GM21528 (cell line): ENCODE measurements around the gene RPUSD3.
"Not testable (repeated sequence)": the region's sequence is repeated elsewhere in the genome, so short reads cannot be mapped to it uniquely, and the experiment has no call there.

Experiments used
- ATAC-seq: cut with Tn5 transposase; IDR thresholded peaks from one replicate; pipeline ENCODE4 v1.9.1; 2021; ENCODE audit warnings: mild to moderate bottlenecking, moderate library complexity; ENCODE audit not compliant: unreplicated experiment, low FRiP score

Gene RPUSD3

DNA sequence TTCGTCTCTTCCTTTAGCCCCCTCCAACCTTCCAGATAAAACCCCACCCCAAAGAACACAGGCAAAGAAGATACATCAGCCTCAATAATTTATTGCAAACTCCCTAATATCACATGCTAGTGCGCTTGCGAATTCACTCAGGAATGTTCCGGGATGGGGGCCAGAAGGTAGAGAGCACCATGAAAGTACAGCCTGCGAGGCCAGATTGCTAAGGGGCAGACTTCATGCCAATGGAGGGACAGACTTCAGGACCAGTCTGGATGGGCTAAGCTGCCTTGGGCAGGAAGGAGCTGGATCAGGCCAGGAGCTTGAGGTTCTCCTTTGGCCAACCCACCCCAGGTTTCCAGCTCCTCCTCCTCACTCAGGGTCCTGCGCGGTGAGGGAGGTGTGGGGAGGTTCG lies 22.8 kb upstream of the RPUSD3 start:
- ATAC-seq = no peak

DNA sequence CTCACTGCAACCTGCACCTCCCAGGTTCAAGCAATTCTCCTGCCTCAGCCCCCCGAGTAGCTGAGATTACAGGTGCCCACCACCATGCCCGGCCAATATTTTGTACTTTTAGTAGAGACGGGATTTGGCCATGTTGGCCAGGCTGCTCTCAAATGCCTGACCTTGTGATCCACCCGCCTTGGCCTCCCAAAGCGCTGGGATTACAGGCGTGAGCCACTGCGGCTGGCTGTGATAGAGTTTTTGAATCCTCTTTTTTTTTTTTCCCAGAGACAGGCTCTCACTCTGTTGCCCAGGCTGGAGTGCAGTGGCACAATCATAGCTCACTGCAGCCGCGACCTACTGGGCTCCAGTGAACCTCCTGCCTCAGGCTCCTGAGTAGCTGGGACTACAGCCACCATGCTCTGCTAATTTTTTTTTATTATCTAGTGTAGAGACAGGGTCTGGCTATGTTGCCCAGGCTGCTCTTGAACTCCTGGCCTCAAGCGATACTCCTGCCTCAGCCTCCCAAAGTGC lies 21.4 kb upstream of the RPUSD3 start:
- ATAC-seq = not testable (repeated sequence)

GRCh38 chr3:9864200-9864927 lies 20.6 kb upstream of the RPUSD3 start:
- no peak for ATAC-seq

- no peak for ATAC-seq
These were observed 19.4 kb upstream of the RPUSD3 start for GRCh38 chr3:9863058-9863772.

DNA sequence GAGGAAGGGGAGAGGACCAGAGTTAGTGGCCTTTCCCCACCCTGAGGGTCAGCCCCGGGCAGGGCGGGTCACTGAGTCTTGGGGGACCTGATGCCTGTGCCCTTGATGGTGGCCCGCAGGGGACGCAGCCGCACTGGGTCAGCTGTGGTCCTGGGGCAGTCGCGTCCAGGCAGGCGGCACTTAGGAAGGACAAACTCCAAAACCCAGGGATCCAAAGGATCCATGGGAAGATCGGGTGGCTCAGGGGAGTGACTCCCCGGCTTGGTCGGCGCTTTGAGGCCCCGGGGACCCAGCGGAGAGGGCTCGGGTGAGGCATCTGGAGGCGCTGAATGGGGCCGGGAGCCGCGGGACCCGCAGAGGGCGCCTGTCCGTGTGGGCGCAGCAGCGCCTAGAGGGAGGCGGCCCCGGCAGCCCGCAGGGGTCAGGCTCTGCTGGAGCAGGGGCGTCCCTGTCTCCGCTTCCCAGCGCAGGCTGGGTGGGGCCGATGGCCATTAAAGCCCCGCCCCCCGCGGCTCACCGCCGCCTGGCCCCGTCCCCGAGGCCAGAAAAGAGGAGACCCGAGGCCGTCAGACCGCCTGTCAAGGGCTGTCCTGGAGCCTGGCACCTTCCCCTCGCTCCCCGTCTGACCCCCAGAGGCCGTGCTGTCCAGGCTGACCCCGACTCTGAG lies 18.7 kb upstream of the RPUSD3 start:
- no peak for ATAC-seq

DNA sequence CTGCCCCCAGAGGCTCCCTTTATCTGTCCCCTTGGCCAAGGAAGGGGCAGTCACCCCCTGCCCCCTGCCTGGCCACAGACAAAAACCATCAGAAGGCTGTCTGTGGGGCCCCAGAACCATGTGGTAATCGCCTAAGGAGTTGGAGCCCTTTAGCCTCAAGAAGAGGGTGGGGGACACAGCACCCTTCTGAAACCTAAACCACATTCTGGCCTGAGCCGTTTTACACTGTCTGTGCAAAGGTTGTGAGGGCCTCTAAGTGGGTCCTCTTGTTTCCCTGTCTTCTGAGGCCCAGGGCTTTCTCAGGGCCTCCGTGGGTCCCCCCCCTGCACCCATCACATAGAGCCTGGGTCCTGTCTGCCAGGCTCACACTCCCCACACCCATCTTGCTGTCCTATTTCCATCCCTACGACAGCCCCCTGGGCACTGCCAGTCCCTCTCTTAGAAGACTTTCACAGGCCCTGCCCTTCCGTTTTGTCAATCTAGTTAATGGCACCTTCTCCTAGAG lies 17.9 kb upstream of the RPUSD3 start:
- no peak for ATAC-seq

DNA sequence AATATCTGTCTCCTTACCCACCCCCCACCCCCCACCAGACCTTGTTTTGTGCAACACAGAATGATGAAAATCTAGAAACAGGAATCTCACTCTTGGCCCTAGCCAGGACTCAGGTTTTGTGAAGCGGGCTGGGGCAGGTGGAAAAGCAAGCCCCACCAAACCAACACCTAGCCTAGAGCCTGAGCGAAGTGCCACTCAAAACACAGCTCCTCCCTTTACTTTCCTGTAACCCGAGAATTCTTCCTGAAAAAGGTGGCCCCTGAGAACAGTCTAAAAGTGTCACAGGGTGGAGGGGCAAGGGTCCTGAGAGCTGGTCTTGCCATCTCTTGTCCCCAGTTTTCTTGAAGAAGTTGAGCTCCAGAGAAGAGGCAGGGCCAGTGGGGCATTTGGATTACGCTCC lies 17.4 kb upstream of the RPUSD3 start:
- no peak for ATAC-seq

DNA sequence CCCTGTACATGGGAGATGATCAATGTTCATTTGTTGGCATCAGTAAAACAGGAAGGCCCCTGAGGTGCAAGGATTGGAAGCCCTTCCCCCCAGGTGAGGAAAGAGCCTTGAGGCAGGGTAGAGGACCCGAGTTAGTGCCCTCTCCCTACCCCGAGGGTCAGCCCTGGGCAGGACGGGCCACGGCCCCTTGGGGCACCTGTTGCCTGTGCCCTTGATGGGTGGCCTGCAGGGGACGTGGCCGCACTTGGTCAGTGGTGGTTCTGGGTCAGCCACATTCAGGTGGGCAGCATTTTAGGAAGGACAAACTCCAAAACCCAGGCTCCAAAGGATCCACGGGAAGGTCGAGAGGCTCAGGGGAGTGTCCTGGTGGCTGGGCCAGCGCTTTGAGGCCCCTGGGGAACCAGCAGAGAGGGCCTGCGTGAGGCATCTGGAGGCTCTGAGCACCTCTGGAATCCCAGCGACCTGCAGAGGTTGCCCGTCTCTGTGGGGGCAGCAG lies 15.8 kb upstream of the RPUSD3 start:
- no peak for ATAC-seq

- ATAC-seq = no peak
These were observed 11.8 kb upstream of the RPUSD3 start for GRCh38 chr3:9855594-9855993.

- not testable (repeated sequence) for ATAC-seq
These were observed 10.6 kb upstream of the RPUSD3 start for GRCh38 chr3:9854291-9854940.

GRCh38 chr3:9852528-9852927 lies 8.7 kb upstream of the RPUSD3 start:
- no peak for ATAC-seq

DNA sequence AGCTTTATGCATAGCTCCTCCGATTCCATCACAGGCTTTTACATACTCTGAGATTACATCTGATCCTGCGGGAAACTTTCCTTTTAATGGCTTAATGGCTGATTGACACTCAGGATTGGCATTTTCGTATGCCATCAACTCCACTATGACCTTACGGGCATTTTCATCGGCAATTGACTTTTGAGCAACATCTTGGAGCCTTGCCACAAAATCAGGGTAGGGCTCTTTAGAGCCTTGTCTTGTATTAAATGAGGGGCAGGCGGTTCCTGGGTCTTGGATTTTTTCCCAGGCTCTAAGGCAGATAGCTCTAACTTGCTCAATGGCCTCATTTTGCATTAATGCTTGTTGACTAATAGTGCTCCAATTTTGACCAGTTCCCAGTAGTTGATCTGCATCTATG lies 8.1 kb upstream of the RPUSD3 start:
- not testable (repeated sequence) for ATAC-seq

- ATAC-seq = not testable (repeated sequence)
These were observed 7.6 kb upstream of the RPUSD3 start for GRCh38 chr3:9851383-9851782.

- ATAC-seq = not testable (repeated sequence)
These were observed 5.1 kb upstream of the RPUSD3 start for GRCh38 chr3:9848860-9849259.

- ATAC-seq = not testable (repeated sequence)
These were observed 4.1 kb upstream of the RPUSD3 start for GRCh38 chr3:9847870-9848269.

DNA sequence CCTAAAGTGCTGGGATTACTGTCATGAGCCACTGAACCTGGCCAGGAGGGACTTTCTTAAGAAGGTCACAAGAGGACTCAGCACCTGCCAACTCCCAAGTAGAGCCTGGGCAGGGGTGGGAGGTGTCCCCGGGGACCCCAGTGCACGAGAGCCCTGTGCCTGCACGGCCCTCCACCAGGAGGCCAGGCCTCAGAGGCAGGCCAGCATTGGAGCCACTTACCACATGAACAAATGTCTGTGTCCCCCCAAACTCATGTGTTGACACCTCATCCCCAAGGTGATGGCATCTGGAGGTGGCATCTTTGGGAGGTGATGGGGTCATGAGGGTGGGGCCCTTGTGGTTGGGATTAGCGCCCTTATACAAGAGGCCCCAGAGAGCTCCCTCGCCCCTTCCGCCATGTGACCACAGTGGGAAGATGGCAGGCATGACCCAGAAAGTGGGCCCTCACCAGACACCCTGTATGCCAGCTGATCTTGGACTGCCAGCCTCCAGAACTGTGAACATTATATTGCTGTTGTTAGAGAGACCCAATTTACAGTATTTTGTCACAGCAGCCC lies 3.2 kb upstream of the RPUSD3 start:
- ATAC-seq = no peak

DNA sequence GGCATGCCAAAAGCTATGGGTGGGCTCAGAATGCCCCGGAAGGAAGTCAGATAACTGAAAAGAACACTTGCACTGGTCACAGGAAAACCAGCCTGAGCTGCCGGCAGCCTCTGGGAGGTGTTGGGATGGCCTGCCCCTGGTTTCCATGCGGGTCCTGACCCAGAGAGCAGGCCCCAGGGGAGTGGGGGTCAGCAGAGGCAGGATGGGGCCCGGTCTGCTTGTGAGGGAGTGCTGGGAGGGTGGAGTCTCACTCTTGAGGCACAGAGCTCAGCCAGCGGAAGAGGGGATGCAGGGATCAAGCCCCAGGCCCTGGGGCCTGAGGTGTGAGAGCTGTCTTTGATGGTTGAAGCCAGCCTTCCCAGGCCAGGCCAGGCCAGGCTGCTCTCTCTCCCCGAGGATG lies 2.4 kb upstream of the RPUSD3 start:
- ATAC-seq = no peak

GRCh38 chr3:9841015-9841414 lies 2.8 kb downstream of the RPUSD3 start:
- no peak for ATAC-seq

GRCh38 chr3:9838856-9839255 lies 5.0 kb downstream of the RPUSD3 start:
- no peak for ATAC-seq
